NT2/D1 (cell line): ENCODE data around the gene PRXL2C.

Experiments used
- DNase-seq: peaks from one replicate; pipeline ENCODE4 v3.0.0-alpha.2; 2011; ENCODE audit warnings: low read depth, low spot score
- H3K27me3 ChIP-seq: 2 replicates; pipeline ENCODE4 v1.6.0; 2011; ENCODE audit warnings: mild to moderate bottlenecking; ENCODE audit not compliant: insufficient read length, insufficient read depth
- H3K36me3 ChIP-seq: 2 replicates; pipeline ENCODE4 v1.6.1; 2011; ENCODE audit warnings: mild to moderate bottlenecking, low read length, mixed read lengths; ENCODE audit not compliant: insufficient read depth, insufficient read length
- H3K4me1 ChIP-seq: 2 replicates; pipeline ENCODE4 v1.5.1; 2011; ENCODE audit not compliant: insufficient read depth, insufficient read length
- H3K4me3 ChIP-seq: 2 replicates; pipeline ENCODE4 v1.5.1; 2011; ENCODE audit warnings: low read depth; ENCODE audit not compliant: insufficient read length
- H3K9ac ChIP-seq: 2 replicates; pipeline ENCODE4 v1.6.0; 2011; ENCODE audit warnings: low read depth; ENCODE audit not compliant: insufficient read length
- H3K9me3 ChIP-seq: 2 replicates; pipeline ENCODE4 v1.5.1; 2011; ENCODE audit warnings: mild to moderate bottlenecking, low read length; ENCODE audit not compliant: insufficient read depth
- SUZ12 ChIP-seq: IDR thresholded peaks from 2 replicates; pipeline ENCODE4 v1.6.1; 2011; ENCODE audit not compliant: insufficient read length, insufficient read depth; ENCODE audit errors: extremely low read depth
- YY1 ChIP-seq: IDR thresholded peaks from 2 replicates; pipeline ENCODE4 v1.6.1; 2011; ENCODE audit not compliant: insufficient read length, insufficient read depth
- ZNF274 ChIP-seq: IDR thresholded peaks from 2 replicates; pipeline ENCODE4 v1.6.1; 2011; ENCODE audit warnings: mild to moderate bottlenecking, low read depth, low read length

Gene PRXL2C

DNA sequence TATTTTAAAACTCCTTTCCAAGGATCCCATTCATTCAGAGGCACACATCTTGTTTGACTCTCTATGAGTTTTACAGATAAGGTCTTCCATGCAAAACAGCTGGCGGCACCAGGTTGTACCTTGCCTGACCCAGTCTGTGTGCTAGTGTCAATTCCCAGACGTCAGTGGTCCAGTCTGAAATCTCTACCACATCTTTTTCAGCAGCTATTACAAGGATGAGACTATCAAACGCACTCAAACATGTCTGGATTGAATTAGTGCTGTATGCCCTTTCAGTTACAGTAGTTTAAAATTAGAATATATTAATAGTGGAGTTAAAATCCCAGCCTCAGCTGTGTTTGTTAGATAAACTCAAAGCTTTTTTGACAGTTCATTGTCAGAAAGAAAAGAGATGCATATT is 47.1 kb downstream of the PRXL2C start:
- H3K27me3 ChIP-seq = no peaks in the 10 kb centered on the region
- no peak for DNase-seq
- TF ChIP-seq YY1 = no peak
- TF ChIP-seq SUZ12 = no peak
- no peak for TF ChIP-seq ZNF274
- H3K4me1 ChIP-seq = peaks cover 3% of the 10 kb centered on the region
- H3K9ac ChIP-seq = no peak overlapping the region
- H3K4me3 ChIP-seq = no peak overlapping the region
- H3K9me3 ChIP-seq = no peaks in the 10 kb centered on the region
- H3K36me3 ChIP-seq = no peaks in the 10 kb centered on the region

DNA sequence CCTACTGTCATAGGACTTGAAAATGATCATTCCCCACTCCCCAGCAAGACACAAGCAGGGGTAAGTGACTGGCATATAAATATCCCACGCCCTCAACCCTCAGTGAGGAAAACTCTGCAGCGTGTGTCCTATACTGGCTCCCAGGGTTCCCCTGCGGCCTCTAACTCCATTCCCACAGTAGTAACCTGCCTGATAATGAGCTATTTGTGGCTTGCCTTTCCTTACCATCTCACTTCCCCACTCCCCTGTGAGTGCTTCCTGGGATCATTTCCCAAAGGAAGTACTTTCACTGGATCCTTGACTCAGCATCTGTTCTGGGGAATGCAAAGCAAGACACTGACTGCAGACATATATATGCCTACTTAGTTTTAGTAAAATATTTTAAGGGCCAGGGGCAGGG is 49.8 kb downstream of the PRXL2C start:
- no peak for DNase-seq
- Histone ChIP-seq H3K4me3 (no peak overlapping the region), H3K27me3 (no peaks in the 10 kb centered on the region), H3K9ac (no peak overlapping the region), H3K36me3 (no peaks in the 10 kb centered on the region), H3K4me1 (no peaks in the 10 kb centered on the region), H3K9me3 (no peaks in the 10 kb centered on the region)
- TF ChIP-seq YY1 (no peak), SUZ12 (no peak)

DNA sequence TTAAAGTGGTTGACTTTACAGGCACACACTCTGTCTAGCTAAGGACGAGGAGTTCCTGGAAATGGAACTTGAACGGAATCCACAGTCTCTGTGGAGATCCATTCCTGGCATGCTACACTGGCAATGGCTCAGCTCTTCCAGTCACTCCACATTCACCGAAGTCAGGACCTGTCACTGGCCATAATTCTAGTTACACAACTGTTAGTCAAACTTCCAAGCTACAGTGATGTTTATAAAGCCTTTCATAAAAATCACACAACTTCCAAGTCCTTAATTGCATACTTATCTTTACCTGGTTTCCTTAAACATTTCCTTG is 51.2 kb downstream of the PRXL2C start:
- no peak for DNase-seq
- Histone ChIP-seq H3K4me3 (no peak overlapping the region), H3K27me3 (no peaks in the 10 kb centered on the region), H3K9me3 (no peaks in the 10 kb centered on the region), H3K9ac (no peak overlapping the region), H3K36me3 (no peaks in the 10 kb centered on the region), H3K4me1 (no peaks in the 10 kb centered on the region)
- TF ChIP-seq YY1 = no peak
- TF ChIP-seq SUZ12 = no peak
- TF ChIP-seq ZNF274 = no peak

DNA sequence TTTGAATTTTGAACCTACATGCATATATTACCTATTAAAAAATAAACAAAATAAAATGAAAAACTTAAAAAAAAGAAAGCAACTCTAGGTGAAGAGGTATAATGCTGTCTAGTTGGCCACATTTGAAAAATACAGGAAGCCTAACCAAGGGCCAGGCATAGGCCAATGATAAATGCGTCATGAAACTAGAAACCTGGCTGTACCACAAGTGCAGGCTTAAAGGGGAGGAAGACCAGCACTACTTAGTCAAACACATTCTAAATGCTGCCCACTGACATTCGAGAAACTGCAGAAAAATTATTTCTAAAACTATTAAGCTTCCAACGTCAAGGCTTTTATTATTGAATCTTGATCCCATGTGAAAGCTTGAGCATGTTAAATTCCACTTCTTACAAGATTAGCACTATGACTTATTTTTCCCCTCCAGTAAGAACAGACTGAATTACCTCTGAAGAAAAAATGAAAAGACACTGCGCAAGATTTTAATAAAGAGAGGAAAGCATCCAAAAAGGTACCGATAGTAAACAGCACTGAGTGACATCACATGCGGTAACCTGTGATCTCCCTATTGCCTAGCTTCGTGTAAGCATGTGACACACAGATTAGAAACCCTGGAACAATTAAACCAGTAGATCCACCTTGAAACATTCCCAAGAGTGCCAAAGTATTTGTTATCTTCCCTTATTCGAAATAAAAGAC is 51.7 kb downstream of the PRXL2C start:
- TF ChIP-seq SUZ12 (no peak), YY1 (no peak), ZNF274 (no peak)
- no peaks in the 10 kb centered on the region for H3K4me1 ChIP-seq
- no peaks in the 10 kb centered on the region for H3K27me3 ChIP-seq
- H3K9me3 ChIP-seq = no peaks in the 10 kb centered on the region
- no peak for DNase-seq
- H3K4me3 ChIP-seq = no peak overlapping the region
- H3K36me3 ChIP-seq = no peaks in the 10 kb centered on the region
- H3K9ac ChIP-seq = no peak overlapping the region

DNA sequence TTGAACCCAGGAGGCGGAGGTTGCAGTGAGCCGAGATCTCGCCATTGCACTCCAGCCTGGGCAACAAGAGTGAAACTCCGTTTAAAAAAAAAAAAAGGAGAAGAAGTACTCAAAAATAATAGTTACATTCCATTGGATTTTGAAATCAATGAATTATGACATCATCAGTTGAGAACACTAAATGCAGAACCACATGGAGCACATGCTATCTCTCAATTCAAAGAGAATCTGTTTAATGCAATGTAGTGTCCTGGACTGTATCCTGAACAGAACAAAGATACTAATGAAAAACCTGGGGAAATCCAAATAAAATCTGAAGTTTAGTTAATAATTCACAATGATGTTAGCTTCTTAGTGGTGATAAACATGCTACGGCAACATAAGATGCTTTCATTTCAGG is 55.8 kb downstream of the PRXL2C start:
- Histone ChIP-seq H3K9me3 (no peaks in the 10 kb centered on the region), H3K4me1 (no peaks in the 10 kb centered on the region), H3K36me3 (no peaks in the 10 kb centered on the region), H3K27me3 (no peaks in the 10 kb centered on the region), H3K4me3 (no peak overlapping the region), H3K9ac (no peak overlapping the region)
- no peak for DNase-seq
- TF ChIP-seq YY1 = no peak

DNA sequence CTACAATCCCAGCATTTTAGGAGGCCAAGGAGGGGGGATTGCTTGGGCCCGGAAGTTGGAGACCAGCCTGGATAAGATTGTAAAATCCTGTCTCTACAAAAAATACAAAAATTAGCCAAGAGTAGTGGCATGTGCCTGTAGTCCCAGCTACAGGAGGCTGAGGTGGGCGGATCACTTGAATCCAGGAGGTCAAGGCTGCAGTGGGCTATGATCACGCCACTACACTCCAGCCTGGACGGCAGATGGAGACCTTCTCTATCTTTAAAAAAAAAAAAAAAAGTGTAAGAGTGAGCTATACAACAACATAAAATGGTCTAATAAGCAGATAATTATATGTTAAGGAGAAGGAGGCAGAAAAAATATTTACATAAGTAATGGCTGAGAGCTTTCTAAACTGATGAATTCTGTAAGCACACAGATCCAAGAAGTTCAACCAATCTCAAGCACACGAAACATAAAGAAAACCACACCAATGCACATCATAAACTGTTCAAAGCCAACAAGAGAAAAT is 58.5 kb downstream of the PRXL2C start:
- Histone ChIP-seq H3K4me1 (no peaks in the 10 kb centered on the region), H3K36me3 (no peaks in the 10 kb centered on the region), H3K9ac (no peak overlapping the region), H3K27me3 (no peaks in the 10 kb centered on the region), H3K4me3 (no peak overlapping the region), H3K9me3 (no peaks in the 10 kb centered on the region)
- TF ChIP-seq SUZ12 = no peak
- no peak for TF ChIP-seq ZNF274
- TF ChIP-seq YY1 = no peak
- no peak for DNase-seq
